HG03280 (cell line): ENCODE data around the gene LOX.
"Not testable (repeated sequence)": the region's sequence is repeated elsewhere in the genome, so short reads cannot be mapped to it uniquely, and the experiment has no call there.

Source experiments
- ATAC-seq: cut with Tn5 transposase; IDR thresholded peaks from one replicate; pipeline ENCODE4 v1.9.1; 2021; ENCODE audit warnings: mild to moderate bottlenecking, moderate library complexity; ENCODE audit not compliant: unreplicated experiment

The LOX gene

GRCh38 chr5:122099060-122099790 is 21.2 kb upstream of the LOX start:
- no peak for ATAC-seq

GRCh38 chr5:122097391-122097790 is 19.3 kb upstream of the LOX start:
- no peak for ATAC-seq

- no peak for ATAC-seq
Measured at GRCh38 chr5:122095158-122095557, 17.1 kb upstream of the LOX start.

- ATAC-seq, result not testable (repeated sequence)
Measured at GRCh38 chr5:122094251-122094650, 16.2 kb upstream of the LOX start.

GRCh38 chr5:122093415-122094180 is 15.5 kb upstream of the LOX start:
- no peak for ATAC-seq

GRCh38 chr5:122091936-122092600 is 14.0 kb upstream of the LOX start:
- ATAC-seq, result no peak

- no peak for ATAC-seq
Measured at GRCh38 chr5:122089096-122090013, 11.3 kb upstream of the LOX start.

GRCh38 chr5:122085041-122085440 is 7.0 kb upstream of the LOX start:
- no peak for ATAC-seq

- no peak for ATAC-seq
Measured at GRCh38 chr5:122083535-122083934, 5.5 kb upstream of the LOX start.

- ATAC-seq, result no peak
Measured at GRCh38 chr5:122081541-122081940, 3.5 kb upstream of the LOX start.

GRCh38 chr5:122077366-122078115 is 518 bp downstream of the LOX start:
- no peak for ATAC-seq

- ATAC-seq, result no peak
Measured at GRCh38 chr5:122076669-122077365, 1.2 kb downstream of the LOX start.

- ATAC-seq, result no peak
Measured at GRCh38 chr5:122076050-122076461, 2.0 kb downstream of the LOX start.

GRCh38 chr5:122073864-122074263 is 4.2 kb downstream of the LOX start:
- ATAC-seq, result peak; percentile 50

GRCh38 chr5:122073018-122073417 is 5.0 kb downstream of the LOX start:
- ATAC-seq, result no peak

- no peak for ATAC-seq
Measured at GRCh38 chr5:122067390-122067789, 10.7 kb downstream of the LOX start.

- ATAC-seq, result no peak
Measured at GRCh38 chr5:122064992-122065391, 13.1 kb downstream of the LOX start.

- no peak for ATAC-seq
Measured at GRCh38 chr5:122063836-122064235, 14.2 kb downstream of the LOX start.

- no peak for ATAC-seq
Measured at GRCh38 chr5:122062205-122062604, 15.9 kb downstream of the LOX start.
